NCI-H82 treated with DMSO at 0.1 percent for 48 hours (cell line): ENCODE data around the gene SOCS2.
"Not testable (repeated sequence)": the region's sequence is repeated elsewhere in the genome, so short reads cannot be mapped to it uniquely, and the experiment has no call there.

Experiments used
- DNase-seq: peaks from one replicate; lab custom pipeline; 2025; ENCODE audit not compliant: unreplicated experiment; lab: John Stamatoyannopoulos, UW

The SOCS2 gene, protein sequence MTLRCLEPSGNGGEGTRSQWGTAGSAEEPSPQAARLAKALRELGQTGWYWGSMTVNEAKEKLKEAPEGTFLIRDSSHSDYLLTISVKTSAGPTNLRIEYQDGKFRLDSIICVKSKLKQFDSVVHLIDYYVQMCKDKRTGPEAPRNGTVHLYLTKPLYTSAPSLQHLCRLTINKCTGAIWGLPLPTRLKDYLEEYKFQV

GRCh38 chr12:93571925-93572711, at the start of gene SOCS2:
TSS of gene SOCS2 (plus strand) at chr12:93572675. CDS start at chr12:93572898, 223 bp downstream.
- no peak for DNase-seq

GRCh38 chr12:93524386-93525133, 47.9 kb upstream of the SOCS2 start:
- no peak for DNase-seq

DNA sequence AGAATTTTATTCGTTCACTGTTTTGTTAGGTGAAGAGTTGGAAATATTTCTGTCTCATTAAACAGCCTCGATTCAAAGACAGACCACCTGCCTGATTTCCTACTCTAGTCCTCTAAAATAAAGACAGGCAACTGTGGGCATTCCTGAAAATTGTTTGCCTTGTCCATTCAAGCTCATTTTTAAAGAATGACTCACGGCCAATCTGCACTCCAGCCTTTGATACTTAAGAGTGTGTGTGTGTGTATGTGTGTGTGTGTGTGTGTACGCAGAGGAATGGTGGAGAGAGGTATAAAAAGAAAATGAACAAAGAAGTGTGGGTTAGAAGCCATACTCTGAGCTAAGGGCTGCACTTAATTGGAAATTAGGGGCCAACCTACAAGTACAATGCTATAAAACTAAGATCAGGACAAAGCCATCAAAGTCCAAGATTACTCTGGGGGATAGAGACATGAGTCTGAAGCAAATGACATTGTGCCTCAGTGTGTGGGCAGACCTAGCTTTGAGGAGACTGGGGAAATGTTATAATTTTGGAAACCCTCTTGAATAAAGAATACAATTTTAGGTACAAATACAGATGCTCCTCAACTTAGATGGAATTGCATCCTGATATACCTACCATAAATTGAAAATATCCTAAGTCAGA, 45.6 kb upstream of the SOCS2 start:
- DNase-seq = no peak

GRCh38 chr12:93530358-93530757, 42.1 kb upstream of the SOCS2 start:
- no peak for DNase-seq

DNA sequence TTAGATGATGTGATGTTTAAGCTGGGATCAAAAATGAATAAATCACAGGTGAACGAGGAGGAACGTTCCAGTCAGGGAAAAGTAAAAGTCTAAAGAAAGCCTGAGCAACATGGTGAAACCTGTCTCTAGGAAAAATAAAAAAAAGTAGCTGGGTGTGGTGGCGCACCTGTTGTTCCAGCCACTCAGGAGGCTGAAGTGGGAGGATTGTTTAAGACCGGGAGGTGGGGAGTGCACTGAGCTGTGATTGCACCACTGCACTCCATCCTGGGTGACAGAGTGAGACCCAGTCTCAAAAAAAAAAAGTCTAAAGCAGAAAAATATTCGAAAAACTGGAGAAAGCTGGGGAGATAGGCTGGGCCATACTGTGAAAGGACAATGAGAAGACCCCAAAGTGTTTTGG, 39.2 kb upstream of the SOCS2 start:
- no peak for DNase-seq

- no peak for DNase-seq
Observed at GRCh38 chr12:93536111-93536765, 36.2 kb upstream of the SOCS2 start.

- no peak for DNase-seq
Observed at GRCh38 chr12:93536766-93537488, 35.5 kb upstream of the SOCS2 start.

DNA sequence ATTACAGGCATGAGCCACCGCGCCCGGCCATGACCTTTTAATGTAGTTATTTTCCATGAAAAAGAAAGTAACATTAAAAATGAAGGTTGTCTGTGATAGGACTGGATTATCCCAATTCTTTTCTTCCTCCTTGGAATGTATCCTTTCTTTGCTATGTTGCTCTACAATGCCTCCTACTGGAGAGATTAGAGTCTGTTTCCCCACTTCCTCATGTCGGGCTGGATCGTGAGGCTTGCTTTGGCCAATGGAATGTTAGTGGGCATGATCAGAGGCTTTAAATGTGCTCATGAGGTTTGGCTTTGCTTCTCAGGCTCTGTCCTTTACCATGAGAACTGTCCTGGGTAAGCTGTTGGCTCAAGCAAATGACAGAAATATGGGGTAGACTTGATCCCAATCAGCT, 34.7 kb upstream of the SOCS2 start:
- no peak for DNase-seq

DNA sequence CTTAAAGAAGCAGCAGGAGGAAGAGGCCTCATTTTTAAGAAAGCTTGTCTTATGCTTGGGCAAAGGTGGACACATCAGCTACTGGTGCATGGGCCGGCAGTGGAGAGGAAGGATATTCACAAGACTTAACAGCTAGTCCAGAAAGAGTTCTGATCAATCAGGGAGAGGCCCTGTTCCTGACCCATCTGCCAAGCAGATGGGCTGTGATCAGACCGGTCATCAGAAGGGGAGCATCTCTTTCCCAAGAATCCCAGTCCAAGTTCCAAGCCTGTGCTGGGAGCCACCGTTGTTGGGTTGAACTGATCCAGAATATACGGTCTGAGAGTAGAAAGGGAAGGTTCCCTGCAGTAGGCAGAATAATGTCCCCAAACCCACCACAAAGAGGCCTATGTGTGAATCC, 32.7 kb upstream of the SOCS2 start:
- no peak for DNase-seq

DNA sequence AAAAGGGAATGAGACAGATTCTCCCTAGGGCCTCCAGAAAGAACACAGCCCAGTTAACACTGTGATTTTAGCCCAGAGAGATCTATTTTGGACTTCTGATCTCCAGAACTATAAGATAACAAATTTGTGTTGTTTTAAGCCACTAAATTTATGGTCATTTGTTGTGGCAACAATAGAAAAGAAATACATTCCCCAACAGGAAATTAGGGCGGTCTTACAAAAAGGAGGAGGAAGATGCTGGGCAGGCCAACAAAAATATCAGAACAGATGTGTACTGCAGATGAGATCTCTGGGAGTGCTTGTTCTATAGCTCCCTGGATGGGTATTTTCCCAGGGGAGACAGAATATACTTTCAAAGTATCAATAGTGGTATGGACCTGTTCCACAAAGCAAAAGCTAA, 32.0 kb upstream of the SOCS2 start:
- DNase-seq = no peak

GRCh38 chr12:93541578-93542225, 30.8 kb upstream of the SOCS2 start:
- DNase-seq = no peak

DNA sequence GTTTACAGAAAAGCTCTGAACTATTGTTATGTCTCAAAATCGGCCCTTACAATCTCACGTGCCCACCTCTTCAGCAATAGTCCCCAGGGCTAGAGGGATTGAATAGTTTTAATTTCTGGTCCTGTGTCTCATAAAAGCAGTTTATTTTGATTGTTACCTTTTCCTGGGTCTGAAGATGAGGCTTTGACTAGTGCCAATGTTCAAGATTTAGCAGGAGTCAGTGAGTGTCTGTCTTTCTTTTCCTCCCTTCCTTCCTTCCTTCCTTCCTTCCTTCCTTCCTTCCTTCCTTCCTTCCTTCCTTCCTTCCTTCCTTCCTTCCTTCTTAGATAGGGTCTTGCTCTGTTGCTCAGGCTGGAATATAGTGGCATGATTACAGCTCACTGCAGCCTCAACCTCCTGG, 24.7 kb upstream of the SOCS2 start:
- no peak for DNase-seq

DNA sequence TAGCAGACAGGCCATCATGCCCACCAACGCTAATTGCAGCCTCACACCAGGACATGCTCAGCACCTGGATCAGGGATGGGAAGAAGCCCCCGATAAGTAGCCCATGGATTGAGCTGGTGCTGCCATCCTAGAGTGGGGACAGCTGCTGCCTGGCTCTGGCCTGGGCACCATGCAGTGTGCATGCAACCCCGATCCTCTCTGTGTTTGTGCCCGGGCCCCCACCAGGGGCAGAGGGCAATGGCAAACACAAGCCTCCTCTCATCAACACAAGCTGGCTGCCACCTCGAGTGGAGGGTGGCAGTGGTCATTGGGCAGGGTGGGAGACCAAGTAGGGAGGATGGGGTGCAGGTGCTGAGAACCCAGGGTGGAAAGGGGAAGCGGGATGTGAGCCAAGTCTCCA, 23.3 kb upstream of the SOCS2 start:
- DNase-seq = no peak

- DNase-seq = no peak
Observed at GRCh38 chr12:93550748-93551611, 21.5 kb upstream of the SOCS2 start.

GRCh38 chr12:93552427-93552826, 20.0 kb upstream of the SOCS2 start:
- no peak for DNase-seq

DNA sequence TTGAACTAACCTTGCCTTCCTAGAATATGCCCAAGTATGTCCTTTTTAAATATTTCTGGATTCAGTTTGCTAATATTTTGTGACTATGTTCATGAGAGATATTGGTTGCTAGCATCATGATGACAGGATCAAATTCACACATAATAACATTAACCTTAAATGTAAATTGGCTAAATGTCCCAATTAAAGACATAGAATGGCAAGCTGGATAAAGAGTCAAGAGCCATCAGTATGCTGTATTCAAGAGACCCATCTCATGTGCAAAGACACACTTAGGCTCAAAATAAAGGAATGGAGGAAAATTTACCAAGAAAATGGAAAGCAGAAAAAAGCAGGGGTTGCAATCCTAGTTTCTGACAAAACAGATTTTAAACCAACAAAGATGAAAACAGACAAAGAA, 14.6 kb upstream of the SOCS2 start:
- not testable (repeated sequence) for DNase-seq

- not testable (repeated sequence) for DNase-seq
Observed at GRCh38 chr12:93558685-93559084, 13.8 kb upstream of the SOCS2 start.

DNA sequence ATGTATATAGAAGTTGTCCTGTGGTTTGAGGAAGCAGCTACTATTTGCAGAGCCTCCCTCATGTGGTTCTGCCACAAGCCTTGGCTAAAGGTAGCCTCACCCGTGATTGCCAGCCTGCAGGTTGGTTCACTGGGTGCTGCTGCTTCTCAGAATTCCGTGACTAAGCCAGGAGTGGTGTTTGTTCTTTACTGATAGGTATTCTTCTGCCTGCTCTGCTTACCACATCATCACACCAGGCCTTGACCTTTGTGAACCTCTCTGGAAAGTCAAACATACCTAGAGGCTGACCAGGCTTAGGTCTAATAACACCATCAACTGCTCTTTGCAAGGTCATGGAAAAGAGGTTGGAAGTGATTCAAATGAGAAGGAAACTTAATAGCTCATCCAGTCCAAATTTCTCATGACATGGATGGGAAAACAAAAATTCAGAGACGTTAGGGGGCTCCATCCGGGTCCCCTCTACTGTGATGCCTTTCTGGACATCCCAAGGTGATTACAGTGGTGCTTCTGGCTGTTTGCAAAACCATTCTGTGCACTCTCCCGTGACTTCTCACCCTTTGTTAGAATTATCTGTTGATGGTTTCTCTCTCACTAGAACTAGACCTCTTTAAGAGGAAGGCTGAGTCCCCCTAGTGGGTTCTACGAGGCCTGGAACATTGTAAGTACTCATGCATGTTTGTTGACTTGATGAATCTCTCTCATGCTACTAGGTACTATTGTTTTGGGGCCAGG, 8.5 kb upstream of the SOCS2 start:
- no peak for DNase-seq
